Measurements from ENCODE around the gene DCLK1. TPM values are rescaled to one million over a fixed set of nuclear protein-coding genes. Genes with fewer than 3 reads are reported as not detected.

Gene DCLK1
- total RNA-seq, 1 experiment from 2014 or later, result not detected

GRCh38 chr13:35760735-35761281 lies 370.4 kb downstream of the DCLK1 start:
- Histone ChIP-seq H3K36me3 (ENCODE audit: insufficient read depth, low read length) (no peaks in the 10 kb centered on the region), H3K9ac (ENCODE audit: low read length) (no peak overlapping the region), H3K4me2 (ENCODE audit: low read depth, low read length, poor library complexity, severe bottlenecking) (no peak overlapping the region), H3K27ac (ENCODE audit: low read length) (no peak overlapping the region), H4K20me1 (ENCODE audit: insufficient read depth, low read depth, low read length) (no peaks in the 10 kb centered on the region), H3K27me3 (ENCODE audit: low read length) (no peaks in the 10 kb centered on the region), H3K79me2 (ENCODE audit: low read length) (no peaks in the 10 kb centered on the region), H3K4me3 (ENCODE audit: low read length) (no peak overlapping the region), H3K4me1 (ENCODE audit: low read length) (no peaks in the 10 kb centered on the region), H2AFZ (ENCODE audit: low read length) (no peak overlapping the region), H3K9me3 (ENCODE audit: low read length) (peaks cover 22% of the 10 kb centered on the region), H3K9me2 (replicated peaks; ENCODE audit: insufficient read depth, low read length) (no peaks in the 10 kb centered on the region)
- no peak for DNase-seq

DNA sequence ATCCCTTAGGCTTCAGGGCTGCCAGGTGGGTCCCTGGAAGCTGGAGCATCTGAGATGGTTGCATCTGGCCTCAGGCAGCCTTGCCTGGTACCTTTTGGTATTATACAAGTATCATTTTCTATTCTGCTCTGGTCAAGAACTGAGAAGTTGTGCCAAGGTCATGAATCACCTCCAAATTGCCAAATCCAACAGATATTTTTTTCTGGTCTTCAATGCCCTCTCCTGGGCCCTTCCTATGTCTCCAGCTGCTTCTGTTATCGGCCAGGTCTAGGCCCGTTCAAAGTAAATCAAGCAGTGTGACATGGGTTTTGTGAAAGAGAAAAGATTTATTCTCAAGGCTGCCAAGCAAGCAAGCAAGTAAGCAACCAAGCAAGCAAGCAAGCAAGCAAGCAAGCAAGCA lies 383.6 kb downstream of the DCLK1 start:
- Histone ChIP-seq H3K9me2 (replicated peaks; ENCODE audit: insufficient read depth, low read length) (no peaks in the 10 kb centered on the region; the same call in 1 of the 2 replicates), H2AFZ (ENCODE audit: low read length) (no peak overlapping the region), H3K79me2 (ENCODE audit: low read length) (no peaks in the 10 kb centered on the region), H3K9me3 (ENCODE audit: low read length) (no peaks in the 10 kb centered on the region), H3K36me3 (ENCODE audit: insufficient read depth, low read length) (no peaks in the 10 kb centered on the region), H3K4me2 (ENCODE audit: low read depth, low read length, poor library complexity, severe bottlenecking) (no peak overlapping the region), H3K4me3 (ENCODE audit: low read length) (no peak overlapping the region), H3K9ac (ENCODE audit: low read length) (no peak overlapping the region), H4K20me1 (ENCODE audit: insufficient read depth, low read depth, low read length) (no peaks in the 10 kb centered on the region), H3K4me1 (ENCODE audit: low read length) (no peaks in the 10 kb centered on the region), H3K27me3 (ENCODE audit: low read length) (no peaks in the 10 kb centered on the region), H3K27ac (ENCODE audit: low read length) (no peak overlapping the region)
- DNase-seq, result no peak

GRCh38 chr13:35744566-35745178 lies 386.5 kb downstream of the DCLK1 start:
- H3K9ac ChIP-seq (ENCODE audit: low read length), result no peak overlapping the region
- H3K36me3 ChIP-seq (ENCODE audit: insufficient read depth, low read length), result no peaks in the 10 kb centered on the region
- no peaks in the 10 kb centered on the region for H3K27me3 ChIP-seq (ENCODE audit: low read length)
- no peaks in the 10 kb centered on the region for H3K79me2 ChIP-seq (ENCODE audit: low read length)
- no peak overlapping the region for H3K4me2 ChIP-seq (ENCODE audit: low read depth, low read length, poor library complexity, severe bottlenecking)
- no peak overlapping the region for H2AFZ ChIP-seq (ENCODE audit: low read length)
- H3K4me3 ChIP-seq (ENCODE audit: low read length), result no peak overlapping the region
- no peak for DNase-seq
- no peaks in the 10 kb centered on the region for H4K20me1 ChIP-seq (ENCODE audit: insufficient read depth, low read depth, low read length)
- no peaks in the 10 kb centered on the region; the same call in 1 of the 2 replicates for H3K9me2 ChIP-seq (replicated peaks; ENCODE audit: insufficient read depth, low read length)
- H3K27ac ChIP-seq (ENCODE audit: low read length), result no peak overlapping the region
- H3K4me1 ChIP-seq (ENCODE audit: low read length), result no peaks in the 10 kb centered on the region
- H3K9me3 ChIP-seq (ENCODE audit: low read length), result no peaks in the 10 kb centered on the region; the same call in 1 of the 2 replicates

DNA sequence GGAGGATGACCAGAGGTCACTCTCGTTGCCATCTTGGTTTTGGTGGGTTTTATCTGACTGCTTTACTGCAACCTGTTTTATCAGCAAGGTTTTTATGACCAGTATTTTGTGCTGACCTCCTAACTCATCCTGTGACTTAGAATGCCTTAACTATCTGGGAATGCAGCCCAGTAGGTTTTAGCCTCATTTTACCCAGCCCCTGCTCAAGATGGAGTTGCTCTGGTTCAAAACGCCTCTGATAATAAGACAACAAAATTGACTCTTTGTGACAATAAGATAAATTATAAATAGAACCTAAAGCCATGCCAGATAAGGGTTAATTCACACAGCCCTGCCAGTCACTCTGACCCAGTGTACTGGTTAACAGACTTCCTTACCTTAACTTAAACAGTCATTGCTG lies 387.0 kb downstream of the DCLK1 start:
- Histone ChIP-seq H3K27me3 (ENCODE audit: low read length) (no peaks in the 10 kb centered on the region), H3K27ac (ENCODE audit: low read length) (no peak overlapping the region), H4K20me1 (ENCODE audit: insufficient read depth, low read depth, low read length) (no peaks in the 10 kb centered on the region), H3K4me1 (ENCODE audit: low read length) (no peaks in the 10 kb centered on the region), H3K4me2 (ENCODE audit: low read depth, low read length, poor library complexity, severe bottlenecking) (no peak overlapping the region), H3K9me2 (replicated peaks; ENCODE audit: insufficient read depth, low read length) (no peaks in the 10 kb centered on the region; the same call in 1 of the 2 replicates), H3K4me3 (ENCODE audit: low read length) (no peak overlapping the region), H3K79me2 (ENCODE audit: low read length) (no peaks in the 10 kb centered on the region), H3K9ac (ENCODE audit: low read length) (no peak overlapping the region), H2AFZ (ENCODE audit: low read length) (no peak overlapping the region), H3K36me3 (ENCODE audit: insufficient read depth, low read length) (no peaks in the 10 kb centered on the region), H3K9me3 (ENCODE audit: low read length) (no peaks in the 10 kb centered on the region; the same call in 1 of the 2 replicates)
- no peak for DNase-seq

- Histone ChIP-seq H3K4me1 (ENCODE audit: low read length) (no peaks in the 10 kb centered on the region), H3K9me2 (replicated peaks; ENCODE audit: insufficient read depth, low read length) (no peaks in the 10 kb centered on the region; the same call in 1 of the 2 replicates), H3K36me3 (ENCODE audit: insufficient read depth, low read length) (no peaks in the 10 kb centered on the region), H3K4me3 (ENCODE audit: low read length) (no peak overlapping the region), H2AFZ (ENCODE audit: low read length) (no peak overlapping the region), H3K4me2 (ENCODE audit: low read depth, low read length, poor library complexity, severe bottlenecking) (no peak overlapping the region), H3K27ac (ENCODE audit: low read length) (no peak overlapping the region), H3K9ac (ENCODE audit: low read length) (no peak overlapping the region), H3K27me3 (ENCODE audit: low read length) (no peaks in the 10 kb centered on the region), H4K20me1 (ENCODE audit: insufficient read depth, low read depth, low read length) (no peaks in the 10 kb centered on the region), H3K79me2 (ENCODE audit: low read length) (no peaks in the 10 kb centered on the region), H3K9me3 (ENCODE audit: low read length) (no peaks in the 10 kb centered on the region; the same call in 1 of the 2 replicates)
- no peak for DNase-seq
Observed at GRCh38 chr13:35743165-35743564, 388.0 kb downstream of the DCLK1 start.

GRCh38 chr13:35741657-35742056 lies 389.5 kb downstream of the DCLK1 start:
- Histone ChIP-seq H3K9me2 (replicated peaks; ENCODE audit: insufficient read depth, low read length) (no peaks in the 10 kb centered on the region; the same call in 1 of the 2 replicates), H3K27ac (ENCODE audit: low read length) (no peak overlapping the region), H3K4me3 (ENCODE audit: low read length) (no peak overlapping the region), H3K9ac (ENCODE audit: low read length) (no peak overlapping the region), H3K4me1 (ENCODE audit: low read length) (no peaks in the 10 kb centered on the region), H3K36me3 (ENCODE audit: insufficient read depth, low read length) (no peaks in the 10 kb centered on the region), H3K27me3 (ENCODE audit: low read length) (no peaks in the 10 kb centered on the region), H4K20me1 (ENCODE audit: insufficient read depth, low read depth, low read length) (no peaks in the 10 kb centered on the region), H3K4me2 (ENCODE audit: low read depth, low read length, poor library complexity, severe bottlenecking) (no peak overlapping the region), H3K9me3 (ENCODE audit: low read length) (no peaks in the 10 kb centered on the region; the same call in 1 of the 2 replicates), H3K79me2 (ENCODE audit: low read length) (no peaks in the 10 kb centered on the region), H2AFZ (ENCODE audit: low read length) (no peak overlapping the region)
- no peak for DNase-seq

DNA sequence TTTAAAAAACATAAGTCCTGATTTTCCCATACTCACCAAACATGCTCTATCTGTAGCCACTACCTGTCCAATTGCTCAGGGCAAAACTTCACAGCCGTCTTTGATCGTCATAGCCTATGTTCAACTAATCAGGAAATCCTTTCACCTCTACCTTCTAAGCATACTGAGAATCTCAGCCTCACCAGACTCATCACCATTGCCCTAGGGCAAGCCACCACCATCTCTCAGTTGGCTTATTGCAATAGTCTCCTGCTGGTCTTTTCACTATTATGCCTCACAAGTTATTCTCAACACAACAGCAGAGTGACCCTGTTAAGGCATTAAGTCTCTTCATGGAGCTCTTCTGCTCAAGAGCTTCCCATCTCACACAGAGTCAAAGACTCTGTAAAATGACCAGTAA lies 394.3 kb downstream of the DCLK1 start:
- no peaks in the 10 kb centered on the region for H3K79me2 ChIP-seq (ENCODE audit: low read length)
- H3K27ac ChIP-seq (ENCODE audit: low read length), result no peak overlapping the region
- H4K20me1 ChIP-seq (ENCODE audit: insufficient read depth, low read depth, low read length), result no peaks in the 10 kb centered on the region
- no peaks in the 10 kb centered on the region for H3K36me3 ChIP-seq (ENCODE audit: insufficient read depth, low read length)
- H3K27me3 ChIP-seq (ENCODE audit: low read length), result no peaks in the 10 kb centered on the region
- H3K4me2 ChIP-seq (ENCODE audit: low read depth, low read length, poor library complexity, severe bottlenecking), result no peak overlapping the region
- no peaks in the 10 kb centered on the region for H3K4me1 ChIP-seq (ENCODE audit: low read length)
- no peaks in the 10 kb centered on the region; the same call in 1 of the 2 replicates for H3K9me3 ChIP-seq (ENCODE audit: low read length)
- no peak for DNase-seq
- no peak overlapping the region for H2AFZ ChIP-seq (ENCODE audit: low read length)
- H3K9me2 ChIP-seq (replicated peaks; ENCODE audit: insufficient read depth, low read length), result no peaks in the 10 kb centered on the region
- no peak overlapping the region for H3K9ac ChIP-seq (ENCODE audit: low read length)
- no peak overlapping the region for H3K4me3 ChIP-seq (ENCODE audit: low read length)

DNA sequence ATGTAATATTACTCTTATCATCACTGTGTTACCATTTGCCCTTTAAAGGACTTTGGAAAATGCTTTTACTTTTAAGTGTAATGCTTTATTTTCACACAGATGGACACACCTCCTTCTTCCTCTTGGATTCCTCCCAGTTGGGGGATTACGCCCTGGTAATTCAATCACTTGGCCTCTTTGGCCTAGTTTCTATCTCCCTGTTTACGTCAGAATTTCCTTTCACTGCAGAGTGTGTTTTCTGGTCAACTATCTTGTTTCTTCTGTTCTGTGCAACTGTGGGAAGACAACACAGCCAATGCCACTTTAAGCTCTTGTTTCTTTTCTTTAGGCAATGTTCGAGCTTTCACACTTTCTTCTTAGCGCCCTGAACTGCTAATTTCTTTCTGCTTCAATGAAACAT lies 397.4 kb downstream of the DCLK1 start:
- Histone ChIP-seq H3K79me2 (ENCODE audit: low read length) (no peaks in the 10 kb centered on the region), H3K9me3 (ENCODE audit: low read length) (no peaks in the 10 kb centered on the region), H3K4me3 (ENCODE audit: low read length) (no peak overlapping the region), H3K36me3 (ENCODE audit: insufficient read depth, low read length) (no peaks in the 10 kb centered on the region), H3K4me2 (ENCODE audit: low read depth, low read length, poor library complexity, severe bottlenecking) (no peak overlapping the region), H3K4me1 (ENCODE audit: low read length) (no peaks in the 10 kb centered on the region), H3K27ac (ENCODE audit: low read length) (no peak overlapping the region), H3K9me2 (replicated peaks; ENCODE audit: insufficient read depth, low read length) (no peaks in the 10 kb centered on the region), H2AFZ (ENCODE audit: low read length) (no peak overlapping the region), H3K27me3 (ENCODE audit: low read length) (no peaks in the 10 kb centered on the region), H4K20me1 (ENCODE audit: insufficient read depth, low read depth, low read length) (no peaks in the 10 kb centered on the region), H3K9ac (ENCODE audit: low read length) (no peak overlapping the region)
- DNase-seq, result no peak

Measured in Karpas-422 (cell line).